GM21447 (cell line): ENCODE measurements around the gene MORN1.

Experiments used
- ATAC-seq: cut with Tn5 transposase; IDR thresholded peaks from one replicate; pipeline ENCODE4 v1.9.1; 2021; ENCODE audit not compliant: unreplicated experiment

Gene MORN1

GRCh38 chr1:2388004-2388913 is 3.1 kb downstream of the MORN1 start:
- no peak for ATAC-seq

GRCh38 chr1:2386636-2387611 is 4.4 kb downstream of the MORN1 start:
- ATAC-seq, result no peak

- ATAC-seq, result no peak
Observed at GRCh38 chr1:2385606-2386280, 5.6 kb downstream of the MORN1 start.

GRCh38 chr1:2384941-2385481 is 6.3 kb downstream of the MORN1 start:
- ATAC-seq, result no peak

GRCh38 chr1:2384130-2384860 is 7.1 kb downstream of the MORN1 start:
- no peak for ATAC-seq

GRCh38 chr1:2383576-2383975 is 7.8 kb downstream of the MORN1 start:
- no peak for ATAC-seq

- no peak for ATAC-seq
Observed at GRCh38 chr1:2382621-2383361, 8.6 kb downstream of the MORN1 start.

- no peak for ATAC-seq
Observed at GRCh38 chr1:2381741-2382620, 9.4 kb downstream of the MORN1 start.

GRCh38 chr1:2380816-2381591 is 10.3 kb downstream of the MORN1 start:
- ATAC-seq, result no peak

- ATAC-seq, result no peak
Observed at GRCh38 chr1:2379733-2380404, 11.5 kb downstream of the MORN1 start.

- no peak for ATAC-seq
Observed at GRCh38 chr1:2378956-2379732, 12.2 kb downstream of the MORN1 start.

GRCh38 chr1:2378441-2378851 is 12.9 kb downstream of the MORN1 start:
- ATAC-seq, result no peak

GRCh38 chr1:2377751-2378440 is 13.5 kb downstream of the MORN1 start:
- no peak for ATAC-seq

GRCh38 chr1:2376931-2377672 is 14.3 kb downstream of the MORN1 start:
- no peak for ATAC-seq

- ATAC-seq, result no peak
Observed at GRCh38 chr1:2376261-2376741, 15.1 kb downstream of the MORN1 start.
